Endothelial cell of umbilical vein (primary cell): ENCODE measurements around the gene ADAMTS12. TPM values are rescaled to one million over a fixed set of nuclear protein-coding genes. Genes with fewer than 3 reads are reported as not detected.

ENCODE experiments used
- BruUV-seq: library from RNA; stranded (reverse); fragments of 400-500 nt; replicated peaks from 2 replicates; lab custom pipeline; 2021; lab: Mats Ljungman, UMichigan
- CTCF ChIA-PET: fragments of 300-600, 350-600 bp; sonication (Branson Sonifier 250); formaldehyde crosslinking; loops from one replicate; lab custom pipeline; 2021; ENCODE audit warnings: antibody characterized with exemption, inconsistent platforms; lab: Charles Lee
- POLR2A ChIA-PET: fragments of 300-600, 350-600 bp; sonication (Branson Sonifier 250); formaldehyde crosslinking; loops from one replicate; lab custom pipeline; 2021; ENCODE audit warnings: antibody characterized with exemption, inconsistent platforms; lab: Charles Lee
- DNase-seq: peaks from one replicate; pipeline ENCODE4 v3.0.0-alpha.2; 2011; ENCODE audit warnings: low read depth, low spot score
- FAIRE-seq: peaks from 2 replicates; lab custom pipeline; 2011; peaks lifted over from hg19 to GRCh38; lab: Jason Lieb, UNC
- H2AFZ ChIP-seq: 2 replicates; pipeline ENCODE4 v1.6.0; 2012; ENCODE audit warnings: low read depth, low read length, control low read depth, inconsistent platforms
- H3K27ac ChIP-seq: 2 replicates; pipeline ENCODE4 v1.5.1; 2011; ENCODE audit warnings: low read depth, mild to moderate bottlenecking, control low read depth, low read length, moderate library complexity; ENCODE audit not compliant: insufficient read depth
- H3K27me3 ChIP-seq, 2 experiments: 2 replicates each; pipeline versions ENCODE4 v1.6.0 to v1.6.1; 2011; ENCODE audit warnings: low read length in 2 of 2, mixed read lengths in 1 of 2; ENCODE audit not compliant: control insufficient read depth in 2 of 2, insufficient read depth in 2 of 2
- H3K36me3 ChIP-seq, 2 experiments: 2 replicates in 1 of 2; 3 replicates in 1 of 2; pipeline ENCODE4 v1.5.1; 2011; ENCODE audit warnings: low read length in 2 of 2, mild to moderate bottlenecking in 1 of 2, moderate library complexity in 1 of 2; ENCODE audit not compliant: control insufficient read depth in 2 of 2, insufficient read depth in 2 of 2; ENCODE audit errors: extremely low read depth in 1 of 2
- H3K4me1 ChIP-seq: 3 replicates; pipeline ENCODE4 v1.5.1; 2011; ENCODE audit warnings: mild to moderate bottlenecking, low read length; ENCODE audit not compliant: control insufficient read depth, insufficient read depth; ENCODE audit errors: extremely low read depth
- H3K4me2 ChIP-seq: 2 replicates; pipeline ENCODE4 v1.6.1; 2011; ENCODE audit warnings: low read length, control low read depth, mixed read lengths; ENCODE audit not compliant: insufficient read depth
- H3K4me3 ChIP-seq, 3 experiments: fragments of 200-600 bp in 1 of 3; sonication (generic), shearing (Covaris generic) in 1 of 3; replicated peaks in 1 of 3; 2 replicates each; pipeline ENCODE4 v1.5.1; 2011 to 2016; ENCODE audit warnings: control low read depth in 3 of 3, low read length in 3 of 3, mild to moderate bottlenecking in 2 of 3, inconsistent platforms in 1 of 3, low read depth in 1 of 3, moderate library complexity in 1 of 3; ENCODE audit not compliant: insufficient read depth in 1 of 3
- H3K79me2 ChIP-seq: 2 replicates; pipeline ENCODE4 v1.6.0; 2012; ENCODE audit warnings: low read length, inconsistent platforms; ENCODE audit not compliant: control insufficient read depth, insufficient read depth
- H3K9ac ChIP-seq: replicated peaks from 2 replicates; pipeline ENCODE3; 2011; ENCODE audit warnings: low read length, control low read depth; ENCODE audit not compliant: insufficient read depth; ENCODE audit errors: extremely low read depth
- H3K9me1 ChIP-seq: replicated peaks from 3 replicates; pipeline ENCODE4 v1.6.0; 2011; ENCODE audit warnings: mild to moderate bottlenecking, low read length; ENCODE audit not compliant: control insufficient read depth, insufficient read depth; ENCODE audit errors: extremely low read depth
- H3K9me3 ChIP-seq: replicated peaks from 2 replicates; pipeline ENCODE4 v1.5.1; 2012; ENCODE audit warnings: low read length, inconsistent platforms; ENCODE audit not compliant: control insufficient read depth, insufficient read depth
- H4K20me1 ChIP-seq: replicated peaks from 2 replicates; pipeline ENCODE3; 2011; ENCODE audit warnings: mild to moderate bottlenecking, low read length; ENCODE audit not compliant: control insufficient read depth, insufficient read depth; ENCODE audit errors: extremely low read depth
- EZH2 ChIP-seq: IDR thresholded peaks from 2 replicates; pipeline ENCODE4 v1.6.1; 2012; ENCODE audit warnings: borderline replicate concordance, low read depth, mild to moderate bottlenecking, moderate library complexity, low read length, inconsistent platforms; ENCODE audit not compliant: severe bottlenecking
- FOS ChIP-seq: IDR thresholded peaks from 2 replicates; pipeline ENCODE4 v1.6.1; 2011; ENCODE audit warnings: mild to moderate bottlenecking, low read length, moderate library complexity, borderline replicate concordance; ENCODE audit not compliant: insufficient read depth
- GATA2 ChIP-seq: IDR thresholded peaks from 2 replicates; pipeline ENCODE4 v1.7.0; 2011; ENCODE audit warnings: low read depth, mild to moderate bottlenecking, moderate library complexity, mixed read lengths, low read length; ENCODE audit not compliant: insufficient read length, insufficient read depth
- JUN ChIP-seq: IDR thresholded peaks from 2 replicates; pipeline ENCODE4 v1.6.1; 2011; ENCODE audit warnings: borderline replicate concordance, low read depth; ENCODE audit not compliant: insufficient read length, insufficient read depth
- MYC ChIP-seq: IDR thresholded peaks from one replicate; pipeline ENCODE4 v1.6.1; 2011; ENCODE audit warnings: mild to moderate bottlenecking, low read depth, low read length
- POLR2A ChIP-seq: IDR thresholded peaks from 2 replicates; pipeline ENCODE4 v1.6.1; 2012; ENCODE audit warnings: low read depth, mild to moderate bottlenecking, control low read depth, low read length
- POLR2AphosphoS5 ChIP-seq: IDR thresholded peaks from 2 replicates; pipeline ENCODE4 v1.6.1; 2012; ENCODE audit warnings: low read depth, mild to moderate bottlenecking, control low read depth, low read length, moderate library complexity; ENCODE audit not compliant: insufficient read depth
- dilution Hi-C: fragments of 300-500 bp; cut with MboI; formaldehyde crosslinking; loops from one replicate; pipeline ENCODE4 v1.15.0; 2019; ENCODE audit warnings: low sequenced_read_pairs; ENCODE audit not compliant: extremely low pct_ligation_motif_present
- intact Hi-C: fragments of 100-400 bp; cut with micrococcal nuclease; formaldehyde crosslinking; loops from one replicate; pipeline ENCODE4 v1.10.0; 2022
- polyA plus RNA-seq, 4 experiments: library from polyadenylated mRNA; depleted of rRNA in 3 of 4; stranded (reverse) in 3 of 4; unstranded in 1 of 4; fragments of >200 nt; gene quantifications; 2 replicates each; pipeline versions ENCODE4 v1.2.1 to v1.2.3, GENCODE V29; 2011 to 2012; ENCODE audit warnings: missing spikeins in 1 of 4
- total RNA-seq: library from RNA; stranded (reverse); gene quantifications from 2 replicates; pipeline ENCODE4 v1.2.3, GENCODE V29; 2021
- TF ChIP-seq, protein P1 (sequence below), 2 donors: IDR thresholded peaks; 1 replicate in 1 of 2; 2 replicates in 1 of 2; pipeline ENCODE4 v1.5.1; 2011; ENCODE audit warnings: low read length in 2 of 2, mild to moderate bottlenecking in 2 of 2, moderate library complexity in 2 of 2, control low read depth in 1 of 2, inconsistent platforms in 1 of 2, low read depth in 1 of 2; ENCODE audit not compliant: insufficient read depth in 1 of 2; ENCODE audit errors: extremely low read depth in 1 of 2
- TF ChIP-seq, protein P2 (sequence below): IDR thresholded peaks from 2 replicates; pipeline ENCODE4 v1.6.1; 2011; ENCODE audit not compliant: insufficient read depth, insufficient read length

Gene ADAMTS12
- total and polyA plus RNA-seq, 2 donors (not counting 3 experiments of a cell fraction or from before 2014, with no cell fraction given) = 0.88 TPM; not detected in 1

DNA sequence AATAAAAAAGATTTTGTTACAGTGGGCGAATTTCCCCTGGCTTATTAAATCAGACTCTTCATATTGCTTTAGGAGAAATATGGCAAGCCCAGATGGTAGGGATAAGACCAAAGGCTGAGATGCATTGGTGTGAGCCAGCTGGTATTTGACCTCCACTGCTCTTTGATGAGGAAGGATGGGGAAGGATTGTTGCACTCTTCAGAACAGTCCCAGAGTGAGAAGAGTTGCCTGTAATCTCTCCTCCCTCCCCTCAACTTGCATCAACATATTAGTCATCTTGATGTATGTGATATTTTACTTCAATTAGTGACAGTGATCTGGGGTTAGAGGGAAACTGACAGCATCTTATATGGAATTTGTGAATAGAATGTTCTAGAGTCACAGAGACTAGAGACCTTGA, 136.6 kb downstream of the ADAMTS12 start:
- no TSS peak for BruUV-seq
- FAIRE-seq (no peak), DNase-seq (no peak)
- H3K4me2 ChIP-seq = no peak overlapping the region
- CTCF ChIA-PET = no interaction called here
- POLR2A ChIA-PET = no interaction called here
- H3K9ac ChIP-seq = no peak overlapping the region
- H3K4me3 ChIP-seq = no peak overlapping the region
- no peak overlapping the region for H3K27ac ChIP-seq
- H3K79me2 ChIP-seq = no peaks in the 10 kb centered on the region
- H3K9me3 ChIP-seq = no peaks in the 10 kb centered on the region
- H4K20me1 ChIP-seq = no peaks in the 10 kb centered on the region
- H3K4me1 ChIP-seq = no peaks in the 10 kb centered on the region
- peaks cover 0 to 3% of the 10 kb centered on the region in 2 experiments for H3K27me3 ChIP-seq
- no peak overlapping the region for H2AFZ ChIP-seq
- intact Hi-C loops (no loop called here), dilution Hi-C loops (no loop called here)
- TF ChIP-seq JUN (no peak), GATA2 (no peak), FOS (no peak), MYC (no peak), EZH2 (no peak), POLR2AphosphoS5 (no peak), POLR2A (no peak)
- TF ChIP-seq, protein P1, sequence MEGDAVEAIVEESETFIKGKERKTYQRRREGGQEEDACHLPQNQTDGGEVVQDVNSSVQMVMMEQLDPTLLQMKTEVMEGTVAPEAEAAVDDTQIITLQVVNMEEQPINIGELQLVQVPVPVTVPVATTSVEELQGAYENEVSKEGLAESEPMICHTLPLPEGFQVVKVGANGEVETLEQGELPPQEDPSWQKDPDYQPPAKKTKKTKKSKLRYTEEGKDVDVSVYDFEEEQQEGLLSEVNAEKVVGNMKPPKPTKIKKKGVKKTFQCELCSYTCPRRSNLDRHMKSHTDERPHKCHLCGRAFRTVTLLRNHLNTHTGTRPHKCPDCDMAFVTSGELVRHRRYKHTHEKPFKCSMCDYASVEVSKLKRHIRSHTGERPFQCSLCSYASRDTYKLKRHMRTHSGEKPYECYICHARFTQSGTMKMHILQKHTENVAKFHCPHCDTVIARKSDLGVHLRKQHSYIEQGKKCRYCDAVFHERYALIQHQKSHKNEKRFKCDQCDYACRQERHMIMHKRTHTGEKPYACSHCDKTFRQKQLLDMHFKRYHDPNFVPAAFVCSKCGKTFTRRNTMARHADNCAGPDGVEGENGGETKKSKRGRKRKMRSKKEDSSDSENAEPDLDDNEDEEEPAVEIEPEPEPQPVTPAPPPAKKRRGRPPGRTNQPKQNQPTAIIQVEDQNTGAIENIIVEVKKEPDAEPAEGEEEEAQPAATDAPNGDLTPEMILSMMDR (IDR thresholded peaks at IDR 0.05; ENCODE audit: extremely low read depth in 1 of 2, insufficient read depth in 1 of 2, low read depth in 1 of 2, low read length in 2 of 2) = no peak
- TF ChIP-seq, protein P2, sequence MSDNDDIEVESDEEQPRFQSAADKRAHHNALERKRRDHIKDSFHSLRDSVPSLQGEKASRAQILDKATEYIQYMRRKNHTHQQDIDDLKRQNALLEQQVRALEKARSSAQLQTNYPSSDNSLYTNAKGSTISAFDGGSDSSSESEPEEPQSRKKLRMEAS = no peak
- H3K36me3 ChIP-seq = no peaks in the 10 kb centered on the region
- H3K9me1 ChIP-seq = no peaks in the 10 kb centered on the region
